Cerebellar cortex (tissue), 1 donor: ENCODE measurements around the gene NAA38.
"Not testable (repeated sequence)": the region's sequence is repeated elsewhere in the genome, so short reads cannot be mapped to it uniquely, and the experiment has no call there.

Experiments used
- DNase-seq: peaks from one replicate; pipeline ENCODE4 v3.0.0-alpha.2; 2015; ENCODE audit warnings: low spot score

Gene NAA38

GRCh38 chr17:7882068-7882467 is 24.7 kb upstream of the NAA38 start:
- no peak for DNase-seq

GRCh38 chr17:7881276-7882054 is 24.1 kb upstream of the NAA38 start:
- peak; percentile 95 for DNase-seq

GRCh38 chr17:7880076-7880868 is 22.9 kb upstream of the NAA38 start:
- DNase-seq: no peak

- DNase-seq: no peak
Measured at GRCh38 chr17:7878234-7878633, 20.9 kb upstream of the NAA38 start.

- no peak for DNase-seq
Measured at GRCh38 chr17:7875804-7876370, 18.5 kb upstream of the NAA38 start.

GRCh38 chr17:7873051-7873450 is 15.7 kb upstream of the NAA38 start:
- DNase-seq: no peak

GRCh38 chr17:7867881-7868329 is 10.5 kb upstream of the NAA38 start:
- no peak for DNase-seq

- no peak for DNase-seq
Measured at GRCh38 chr17:7864995-7865650, 7.8 kb upstream of the NAA38 start.

- DNase-seq: not testable (repeated sequence)
Measured at GRCh38 chr17:7864384-7864783, 7.0 kb upstream of the NAA38 start.

GRCh38 chr17:7862692-7863437 is 5.5 kb upstream of the NAA38 start:
- DNase-seq: peak; percentile 75

- DNase-seq: no peak
Measured at GRCh38 chr17:7859028-7859427, 1.7 kb upstream of the NAA38 start.

- peak; percentile 57 for DNase-seq
Measured at GRCh38 chr17:7858522-7858810, 1.1 kb upstream of the NAA38 start.

GRCh38 chr17:7857713-7858521 is 558 bp upstream of the NAA38 start, which contains the start of gene CYB5D1:
Gene CYB5D1, plus strand, starts transcription at chr17:7858003. Its CDS starts 132 bp downstream, at chr17:7858135.
- peak; percentile 97 for DNase-seq

GRCh38 chr17:7856011-7856810 is 1.1 kb downstream of the NAA38 start:
- DNase-seq: no peak

- no peak for DNase-seq
Measured at GRCh38 chr17:7855660-7856010, 1.7 kb downstream of the NAA38 start.

GRCh38 chr17:7854851-7855659 is 2.3 kb downstream of the NAA38 start, which contains the start of gene TMEM88:
Gene TMEM88, plus strand, starts transcription at chr17:7855066. Its CDS starts 9 bp downstream, at chr17:7855075.
- no peak for DNase-seq

GRCh38 chr17:7854078-7854777 is 3.1 kb downstream of the NAA38 start:
- no peak for DNase-seq

- DNase-seq: no peak
Measured at GRCh38 chr17:7853691-7854038, 3.7 kb downstream of the NAA38 start.
